NCI-H1048 (cell line): ENCODE data around the gene CACNA1I.

Experiments used
- DNase-seq: peaks from one replicate; lab custom pipeline; 2025; lab: John Stamatoyannopoulos, UW

CACNA1I gene

GRCh38 chr22:39568278-39568981 lies 2.1 kb upstream of the CACNA1I start:
- no peak for DNase-seq

GRCh38 chr22:39569066-39569465 lies 1.5 kb upstream of the CACNA1I start:
- DNase-seq: no peak

DNA sequence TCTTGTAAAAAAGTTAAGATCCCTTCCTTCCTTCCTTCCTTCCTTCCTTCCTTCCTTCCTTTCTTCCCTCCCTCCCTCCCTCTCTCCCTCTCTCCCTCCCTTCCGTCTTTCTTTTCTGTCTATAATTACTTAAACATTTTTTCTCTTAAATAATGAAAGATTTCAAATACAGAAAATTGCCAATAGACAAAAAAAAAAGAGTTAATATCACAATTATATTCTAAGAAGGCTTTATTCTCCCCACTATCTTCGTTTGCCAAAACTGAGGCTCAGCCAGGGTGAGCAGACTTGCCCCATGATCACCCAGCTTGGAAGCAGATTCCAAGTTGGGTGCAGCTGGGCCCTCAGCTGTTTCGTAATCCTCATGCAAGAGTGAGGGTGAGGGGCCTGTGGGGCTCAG lies 327 bp upstream of the CACNA1I start:
- no peak for DNase-seq

DNA sequence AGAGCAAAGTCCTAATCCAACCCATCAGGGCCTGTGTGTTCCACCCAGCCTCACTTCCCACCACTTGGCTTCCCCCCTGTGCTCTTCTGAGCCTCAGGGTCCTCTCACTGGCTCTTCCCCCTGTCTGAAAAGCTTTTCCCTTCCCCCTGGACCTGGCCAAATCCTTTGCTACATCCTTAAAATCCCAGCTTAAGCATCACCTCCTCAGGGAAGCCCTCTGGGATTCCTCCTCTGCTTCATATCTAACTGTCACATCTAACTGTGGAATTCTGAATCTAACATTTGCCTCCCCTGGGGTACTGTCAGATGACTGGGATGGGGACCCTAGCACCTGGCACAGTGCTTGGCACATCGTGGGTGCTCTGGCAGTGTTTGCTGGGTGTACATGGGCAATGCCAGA lies 985 bp downstream of the CACNA1I start:
- DNase-seq: no peak

GRCh38 chr22:39574779-39575551 lies 4.4 kb downstream of the CACNA1I start:
- DNase-seq: no peak

DNA sequence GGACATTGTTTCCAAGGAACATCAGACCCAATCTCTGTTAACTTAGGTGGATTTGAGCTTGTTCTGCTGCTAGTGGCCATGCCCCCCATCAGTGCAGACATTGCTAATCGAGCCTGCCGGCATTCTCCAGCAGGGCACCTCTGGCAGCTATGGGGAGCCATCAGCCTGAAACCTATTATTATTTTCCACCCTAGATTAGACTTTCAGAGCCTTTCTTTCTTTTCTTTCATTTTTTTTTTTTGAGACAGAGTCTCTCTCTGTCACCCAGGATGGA lies 4.9 kb downstream of the CACNA1I start:
- DNase-seq: no peak

DNA sequence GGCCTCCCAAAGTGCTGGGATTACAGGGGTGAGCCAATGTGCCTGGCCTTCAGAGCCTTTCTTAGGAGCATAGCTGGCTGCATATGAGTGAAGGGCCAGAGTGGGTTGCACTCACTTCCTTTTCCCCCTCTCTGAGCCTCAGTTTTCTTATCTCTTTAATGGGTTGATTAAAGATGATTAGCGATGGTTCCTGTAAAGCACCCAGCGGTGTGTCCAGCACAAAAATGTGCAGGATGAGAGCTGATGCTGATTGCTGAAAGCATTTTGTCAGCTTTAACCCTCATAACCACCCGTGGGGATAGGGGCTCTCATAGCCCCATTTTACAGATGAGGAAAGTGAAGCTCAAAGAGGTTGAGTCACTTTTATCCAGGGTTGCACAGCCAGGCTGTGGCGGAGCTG lies 5.5 kb downstream of the CACNA1I start:
- no peak for DNase-seq

- no peak for DNase-seq
Measured at GRCh38 chr22:39577366-39577765, 6.8 kb downstream of the CACNA1I start.

DNA sequence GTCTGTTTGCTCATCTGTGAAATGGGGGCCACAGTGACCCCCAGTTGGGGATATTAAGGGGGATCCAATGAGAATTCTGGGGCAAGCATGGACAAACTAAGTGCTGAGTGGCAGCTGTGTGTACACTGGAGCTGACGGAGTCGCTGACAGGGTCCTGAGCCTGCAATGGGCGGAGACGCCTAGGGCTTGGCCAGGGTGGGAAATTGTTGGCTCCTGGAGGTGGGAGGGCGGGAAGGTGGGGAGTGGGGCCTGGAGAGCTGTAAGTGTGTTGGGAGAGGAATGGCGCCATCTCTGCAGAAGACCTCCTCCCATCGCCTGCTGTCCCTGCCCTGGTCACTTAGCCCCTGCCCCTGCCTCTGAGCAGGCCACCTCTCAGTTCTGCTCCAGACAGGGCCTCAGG lies 7.3 kb downstream of the CACNA1I start:
- DNase-seq: no peak

DNA sequence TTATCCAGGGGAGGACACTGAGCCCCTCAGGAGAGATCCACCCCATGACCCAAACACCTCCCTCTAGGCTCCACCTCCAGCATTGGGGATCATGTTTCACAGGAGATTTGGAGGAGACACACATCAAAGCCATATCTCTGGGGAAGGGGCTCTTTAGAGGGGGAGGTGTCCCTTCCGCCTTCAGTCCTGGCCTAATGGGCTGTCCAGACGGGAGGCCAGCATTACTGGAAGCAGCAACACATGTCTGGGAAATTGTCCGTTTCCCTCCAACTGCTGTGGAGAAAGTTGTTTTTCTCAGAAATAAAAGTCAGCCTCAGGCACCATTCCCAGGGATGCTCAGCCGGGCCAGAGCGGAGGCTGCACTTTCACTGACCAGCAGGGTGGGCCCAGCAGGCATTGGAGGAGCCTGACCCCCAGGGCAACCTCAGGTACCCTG lies 9.5 kb downstream of the CACNA1I start:
- DNase-seq: no peak

DNA sequence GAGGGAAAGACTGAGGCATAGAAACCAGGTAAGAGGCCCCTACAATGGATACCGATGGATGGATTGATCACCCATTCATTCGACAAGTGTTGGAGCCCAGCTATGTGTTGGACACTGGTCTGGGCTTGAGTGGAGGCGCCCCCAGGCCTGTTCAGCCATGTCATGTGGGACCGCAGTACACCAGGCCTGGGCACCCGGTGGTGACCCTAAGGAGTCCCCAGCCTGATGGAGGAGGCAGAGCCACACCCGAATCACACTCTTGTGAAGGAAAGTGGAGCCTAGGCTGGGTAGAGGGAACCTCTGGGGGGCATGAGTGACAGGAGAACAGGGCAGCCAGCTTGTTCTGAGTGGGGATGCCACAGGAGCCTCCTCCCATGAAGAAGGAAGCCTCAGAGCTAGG lies 10.2 kb downstream of the CACNA1I start:
- no peak for DNase-seq

- no peak for DNase-seq
Measured at GRCh38 chr22:39581303-39581702, 10.8 kb downstream of the CACNA1I start.

GRCh38 chr22:39583066-39583667 lies 12.6 kb downstream of the CACNA1I start:
- no peak for DNase-seq

DNA sequence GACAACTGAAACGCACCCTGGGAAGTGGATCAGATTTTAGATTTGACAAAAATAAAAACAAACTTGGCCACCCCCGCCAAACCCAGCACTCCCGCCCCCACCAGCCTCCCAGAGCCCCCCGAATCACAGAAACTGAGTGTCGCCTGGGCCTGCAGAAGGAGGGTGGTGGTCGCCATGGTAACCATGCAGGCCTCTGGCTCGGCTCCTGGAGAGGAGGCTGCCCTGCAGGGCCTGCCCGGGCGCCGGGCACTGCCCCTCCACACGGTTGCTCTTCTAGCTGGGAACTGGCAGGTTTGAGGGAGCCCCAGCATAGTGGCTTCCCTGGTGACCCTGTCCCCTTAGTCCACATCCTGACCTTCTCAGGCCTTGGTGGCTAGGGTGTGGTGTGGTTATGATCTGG lies 19.3 kb downstream of the CACNA1I start:
- DNase-seq: no peak

GRCh38 chr22:39592081-39593065 lies 21.8 kb downstream of the CACNA1I start:
- no peak for DNase-seq

DNA sequence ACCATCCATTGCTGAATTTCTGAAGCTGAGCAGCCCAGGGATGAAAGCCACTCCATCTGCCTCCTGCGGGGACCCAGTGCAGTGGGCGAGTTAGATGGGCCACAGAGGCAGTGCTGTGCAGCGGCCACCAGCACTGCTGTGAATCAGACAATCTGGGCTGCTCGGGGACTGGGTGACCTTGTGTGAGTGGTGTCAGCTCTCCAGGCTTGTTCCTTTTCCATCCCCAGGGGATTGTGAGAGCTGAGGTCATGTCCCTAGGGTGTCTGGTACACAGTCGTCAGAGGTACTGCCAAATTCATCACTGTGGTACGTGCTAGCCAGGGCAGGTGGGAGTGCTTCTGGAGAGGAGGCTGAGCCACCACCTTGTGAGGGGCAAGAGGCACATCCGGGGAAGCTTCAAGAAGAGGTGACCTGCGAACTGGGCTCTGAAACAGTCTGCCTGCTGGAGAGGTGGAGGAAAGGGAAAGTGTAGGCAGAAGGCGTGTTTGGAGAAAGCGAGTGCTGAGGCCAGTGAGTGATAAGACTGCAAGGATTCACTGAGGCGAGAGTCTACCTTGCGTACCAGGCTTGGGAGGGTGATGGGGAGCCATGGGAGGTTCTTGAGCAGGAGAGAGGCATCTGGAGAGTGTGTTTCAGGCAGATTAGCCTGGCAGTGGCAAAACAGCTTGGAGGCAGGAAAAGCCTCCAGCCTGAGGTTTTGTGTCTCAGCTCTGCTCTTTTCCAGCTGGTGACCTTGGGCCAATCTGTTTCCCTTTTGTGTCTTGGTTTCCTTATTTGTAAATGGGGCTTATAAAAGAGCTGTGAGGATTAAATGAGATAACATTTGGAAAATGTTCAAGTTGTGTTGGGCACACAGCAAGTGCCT lies 22.7 kb downstream of the CACNA1I start:
- DNase-seq: no peak

DNA sequence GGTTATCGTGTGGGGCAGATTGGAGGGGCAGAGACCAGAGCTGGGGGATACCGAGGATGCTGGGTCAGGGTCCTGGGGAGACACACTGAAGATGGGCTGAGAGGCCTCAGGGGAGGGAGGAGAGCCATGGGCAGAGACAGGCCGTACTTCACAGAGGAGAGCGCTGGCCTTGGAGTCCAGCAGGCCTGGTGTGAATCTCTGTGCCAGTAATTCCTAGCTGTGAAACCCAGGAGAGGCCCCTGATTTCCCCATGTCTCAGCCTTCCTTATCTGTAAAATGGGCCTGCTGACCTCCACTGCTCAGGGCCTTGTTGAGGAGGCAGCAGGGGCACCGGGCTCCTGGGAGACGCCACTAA lies 23.4 kb downstream of the CACNA1I start:
- no peak for DNase-seq

GRCh38 chr22:39594411-39594810 lies 23.9 kb downstream of the CACNA1I start:
- no peak for DNase-seq

DNA sequence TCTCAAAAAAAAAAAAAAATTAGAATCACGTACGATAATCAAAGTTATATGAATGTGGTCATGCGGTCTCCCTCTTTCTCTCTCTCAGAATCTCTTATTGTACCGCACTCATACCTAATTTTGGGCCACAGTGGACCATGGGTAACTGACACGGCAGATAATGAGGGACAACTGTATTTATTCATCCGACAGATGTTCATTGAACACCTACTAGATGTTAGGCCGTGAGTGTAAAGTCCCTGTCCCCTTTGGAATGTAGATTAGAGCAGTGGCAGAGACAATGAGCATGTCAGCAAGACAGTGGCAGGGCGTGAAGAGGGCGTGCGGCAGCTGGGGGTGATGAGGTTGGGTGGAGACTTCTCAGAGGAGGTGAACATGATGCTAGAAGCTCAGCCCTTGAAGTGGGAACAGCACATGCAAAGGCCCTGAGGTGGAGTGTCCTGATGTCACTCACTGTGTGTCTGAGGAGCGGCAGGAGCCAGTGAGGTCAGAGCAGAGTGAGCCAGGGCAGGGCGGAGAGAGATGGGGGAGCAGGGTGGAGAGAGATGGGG lies 25.1 kb downstream of the CACNA1I start:
- no peak for DNase-seq

- no peak for DNase-seq
Measured at GRCh38 chr22:39596601-39597000, 26.0 kb downstream of the CACNA1I start.

DNA sequence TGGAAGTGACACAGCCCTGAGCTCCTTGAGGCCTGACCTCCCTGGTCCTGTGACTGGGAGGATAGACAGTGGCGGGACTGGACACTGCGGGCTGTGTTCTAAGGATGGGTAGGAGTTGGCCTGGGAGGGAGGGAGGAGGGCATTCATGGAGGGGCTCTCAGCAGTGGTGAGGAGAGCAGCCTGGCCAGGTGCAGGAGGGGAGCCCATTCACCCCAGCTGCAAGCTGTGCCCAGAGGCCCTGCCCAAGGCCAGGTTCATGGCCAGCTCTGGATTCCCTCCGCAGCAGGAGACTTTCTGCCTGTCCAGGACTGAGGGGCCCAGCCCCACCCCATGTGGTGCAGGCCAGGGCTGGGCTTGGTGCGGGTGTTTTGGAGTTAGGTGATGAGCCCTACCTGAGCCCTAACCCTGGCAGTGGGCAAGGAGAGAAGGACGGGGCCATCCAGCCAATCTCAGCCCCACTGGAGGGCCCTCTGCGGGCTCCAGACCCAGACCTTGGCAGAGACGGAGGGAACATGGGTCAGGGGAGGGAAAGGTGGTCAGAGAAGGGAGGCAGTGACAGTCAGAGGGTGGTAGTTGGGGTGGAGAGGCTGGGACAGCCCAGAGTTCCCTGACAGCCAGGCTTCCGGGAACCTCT lies 26.8 kb downstream of the CACNA1I start:
- no peak for DNase-seq
